ENCODE data around the gene TEKTIP1.
A peak's percentile ranks its signal among the peaks of the same experiment; 100 is the strongest.
"Not testable (repeated sequence)": the region's sequence is repeated elsewhere in the genome, so short reads cannot be mapped to it uniquely, and the experiment has no call there.

Gene TEKTIP1

DNA sequence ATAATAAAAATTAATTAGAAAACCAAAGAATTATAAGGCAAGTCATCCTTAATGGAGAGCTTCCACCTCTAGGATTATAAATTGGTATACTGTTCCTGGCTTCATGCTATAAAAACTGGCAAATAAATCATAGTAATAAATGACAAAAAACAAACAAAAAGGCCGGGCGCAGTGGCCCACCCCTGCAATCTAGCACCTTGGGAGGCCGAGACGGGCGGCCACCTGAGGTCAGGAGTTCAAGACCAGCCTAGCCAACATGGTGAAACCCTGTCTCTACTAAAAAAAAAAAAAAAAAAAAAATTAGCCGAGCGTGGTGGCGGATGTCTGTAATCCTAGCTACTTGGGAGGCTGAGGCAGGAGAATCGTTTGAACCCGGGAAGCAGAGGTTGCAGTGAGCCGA lies 31.1 kb downstream of the TEKTIP1 start:
- not testable (repeated sequence) for H4K8ac ChIP-seq (ENCODE audit: low read depth, low read length); H2BK120ac ChIP-seq (ENCODE audit: low read depth, low read length); H3K4ac ChIP-seq (ENCODE audit: low read length); H2BK15ac ChIP-seq (ENCODE audit: low read length); H2AFZ ChIP-seq (ENCODE audit: low read length); H3K4me1 ChIP-seq (ENCODE audit: control insufficient read depth in 2 of 2, insufficient read depth in 1 of 2, low read depth in 1 of 2, low read length in 2 of 2); H4K91ac ChIP-seq (ENCODE audit: low read depth, low read length, poor library complexity); H2BK5ac ChIP-seq (ENCODE audit: low read length); H3K27me3 ChIP-seq (ENCODE audit: control insufficient read depth in 3 of 3, insufficient read depth in 3 of 3, low read depth in 1 of 3, low read length in 3 of 3); DNase-seq (ENCODE audit: low spot score); H3K9ac ChIP-seq (ENCODE audit: low read depth, low read length, poor library complexity); H3K14ac ChIP-seq (ENCODE audit: low read length); H3K18ac ChIP-seq (ENCODE audit: low read length); H3K9me3 ChIP-seq (replicated peaks in 1 of 2; ENCODE audit: control insufficient read depth in 2 of 2, insufficient read depth in 1 of 2, low read depth in 1 of 2, low read length in 2 of 2); H3K27ac ChIP-seq (replicated peaks; ENCODE audit: low read length); H2AK5ac ChIP-seq (ENCODE audit: low read depth, low read length); H3K4me3 ChIP-seq (ENCODE audit: low read length in 2 of 2); H3K4me2 ChIP-seq (ENCODE audit: insufficient read depth, low read length, poor library complexity, severe bottlenecking); H3K79me1 ChIP-seq (ENCODE audit: low read depth, low read length); H3K36me3 ChIP-seq (replicated peaks in 1 of 2; ENCODE audit: control insufficient read depth in 2 of 2, insufficient read depth in 2 of 2, low read length in 2 of 2); H2BK12ac ChIP-seq (ENCODE audit: low read length); H3K23ac ChIP-seq (ENCODE audit: low read depth, low read length, poor library complexity)
- WGBS, 2 donors (ENCODE audit: extremely low coverage in 2 of 2, insufficient read length in 2 of 2, insufficient replicate concordance in 1 of 2), result no CpG with 5 or more reads among the region's 11 CpGs

DNA sequence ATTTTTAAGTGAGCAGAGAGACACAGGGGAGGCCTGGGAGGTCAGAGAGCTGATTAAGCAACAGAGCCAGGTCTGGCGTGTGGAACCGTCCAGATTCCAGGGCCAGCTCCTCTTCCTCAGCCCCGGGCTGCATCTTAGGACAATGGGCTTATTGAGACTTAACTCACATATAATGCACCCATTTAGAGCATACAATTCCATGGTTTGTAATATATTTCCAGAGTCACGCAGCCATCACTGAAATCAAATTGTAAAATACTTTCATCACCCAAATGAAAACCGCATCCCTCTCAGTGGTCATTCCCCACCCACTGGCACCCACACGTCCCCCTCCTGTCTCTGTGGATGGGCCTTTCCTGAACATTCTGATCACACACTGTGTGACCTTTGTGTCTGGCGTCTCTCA lies 31.6 kb downstream of the TEKTIP1 start:
- Histone ChIP-seq H3K9me3 (replicated peaks in 1 of 2; ENCODE audit: control insufficient read depth in 2 of 2, insufficient read depth in 1 of 2, low read depth in 1 of 2, low read length in 2 of 2) (no peaks in the 10 kb centered on the region), H2BK15ac (ENCODE audit: low read length) (no peak overlapping the region), H3K4me1 (ENCODE audit: control insufficient read depth in 2 of 2, insufficient read depth in 1 of 2, low read depth in 1 of 2, low read length in 2 of 2) (peaks cover 5 to 8% of the 10 kb centered on the region in 2 donors), H2BK5ac (ENCODE audit: low read length) (no peak overlapping the region), H2AK5ac (ENCODE audit: low read depth, low read length) (peak overlapping the region; percentile 68), H3K27ac (replicated peaks; ENCODE audit: low read length) (no peak overlapping the region), H2BK12ac (ENCODE audit: low read length) (no peak overlapping the region), H2AFZ (ENCODE audit: low read length) (no peak overlapping the region), H2BK120ac (ENCODE audit: low read depth, low read length) (no peak overlapping the region), H4K8ac (ENCODE audit: low read depth, low read length) (no peak overlapping the region), H4K91ac (ENCODE audit: low read depth, low read length, poor library complexity) (no peak overlapping the region), H3K36me3 (replicated peaks in 1 of 2; ENCODE audit: control insufficient read depth in 2 of 2, insufficient read depth in 2 of 2, low read length in 2 of 2) (peaks cover 9% of the 10 kb centered on the region in 2 donors), H3K4me3 (ENCODE audit: low read length in 2 of 2) (no peak overlapping the region), H3K9ac (ENCODE audit: low read depth, low read length, poor library complexity) (no peak overlapping the region), H3K27me3 (ENCODE audit: control insufficient read depth in 3 of 3, insufficient read depth in 3 of 3, low read depth in 1 of 3, low read length in 3 of 3) (no peaks in the 10 kb centered on the region), H3K14ac (ENCODE audit: low read length) (no peak overlapping the region), H3K4ac (ENCODE audit: low read length) (no peak overlapping the region), H3K18ac (ENCODE audit: low read length) (no peak overlapping the region), H3K4me2 (ENCODE audit: insufficient read depth, low read length, poor library complexity, severe bottlenecking) (no peak overlapping the region), H3K79me1 (ENCODE audit: low read depth, low read length) (peaks cover 3% of the 10 kb centered on the region), H3K23ac (ENCODE audit: low read depth, low read length, poor library complexity) (no peak overlapping the region)
- WGBS, 2 donors (ENCODE audit: extremely low coverage in 2 of 2, insufficient read length in 2 of 2, insufficient replicate concordance in 1 of 2), result no CpG with 5 or more reads among the region's 7 CpGs
- no peak for DNase-seq (ENCODE audit: low spot score)

GRCh38 chr19:3572132-3572854 lies 33.3 kb downstream of the TEKTIP1 start:
- H3K4me1 ChIP-seq (ENCODE audit: control insufficient read depth in 2 of 2, insufficient read depth in 1 of 2, low read depth in 1 of 2, low read length in 2 of 2), result peaks cover 5 to 17% of the 10 kb centered on the region in 2 donors
- H2AK5ac ChIP-seq (ENCODE audit: low read depth, low read length), result no peak overlapping the region
- H2BK120ac ChIP-seq (ENCODE audit: low read depth, low read length), result no peak overlapping the region
- peak; percentile 100 for DNase-seq (ENCODE audit: low spot score)
- peak overlapping the region; percentile 96 for H2AFZ ChIP-seq (ENCODE audit: low read length)
- no peak overlapping the region for H4K8ac ChIP-seq (ENCODE audit: low read depth, low read length)
- H3K9ac ChIP-seq (ENCODE audit: low read depth, low read length, poor library complexity), result no peak overlapping the region
- peak overlapping the region; percentile 42 for H3K27ac ChIP-seq (replicated peaks; ENCODE audit: low read length)
- H4K91ac ChIP-seq (ENCODE audit: low read depth, low read length, poor library complexity), result no peak overlapping the region
- H2BK5ac ChIP-seq (ENCODE audit: low read length), result no peak overlapping the region
- H3K4ac ChIP-seq (ENCODE audit: low read length), result no peak overlapping the region
- WGBS, 2 donors (ENCODE audit: extremely low coverage in 2 of 2, insufficient read length in 2 of 2, insufficient replicate concordance in 1 of 2), result no CpG with 5 or more reads among the region's 48 CpGs
- H3K23ac ChIP-seq (ENCODE audit: low read depth, low read length, poor library complexity), result no peak overlapping the region
- peak overlapping the region; percentile 70 to 94 for H3K4me3 ChIP-seq (ENCODE audit: low read length in 2 of 2)
- peak overlapping the region; percentile 58 for H3K4me2 ChIP-seq (ENCODE audit: insufficient read depth, low read length, poor library complexity, severe bottlenecking)
- H2BK15ac ChIP-seq (ENCODE audit: low read length), result no peak overlapping the region
- no peak overlapping the region for H3K14ac ChIP-seq (ENCODE audit: low read length)
- no peak overlapping the region for H2BK12ac ChIP-seq (ENCODE audit: low read length)
- peaks cover 9 to 19% of the 10 kb centered on the region in 2 donors for H3K36me3 ChIP-seq (replicated peaks in 1 of 2; ENCODE audit: control insufficient read depth in 2 of 2, insufficient read depth in 2 of 2, low read length in 2 of 2)
- H3K79me1 ChIP-seq (ENCODE audit: low read depth, low read length), result peaks cover 3% of the 10 kb centered on the region
- H3K18ac ChIP-seq (ENCODE audit: low read length), result peak overlapping the region; percentile 20
- H3K27me3 ChIP-seq (ENCODE audit: control insufficient read depth in 3 of 3, insufficient read depth in 3 of 3, low read depth in 1 of 3, low read length in 3 of 3), result peaks cover 0 to 9% (median 0%) of the 10 kb centered on the region in 3 experiments
- no peaks in the 10 kb centered on the region for H3K9me3 ChIP-seq (replicated peaks in 1 of 2; ENCODE audit: control insufficient read depth in 2 of 2, insufficient read depth in 1 of 2, low read depth in 1 of 2, low read length in 2 of 2)

- peak within 1 kb of the TSS; percentile 42 for H3K27ac ChIP-seq (replicated peaks; ENCODE audit: low read length)
- peaks cover 3% of the 10 kb centered on the region for H3K79me1 ChIP-seq (ENCODE audit: low read depth, low read length)
Measured at GRCh38 chr19:3572855-3573161, 33.8 kb downstream of the TEKTIP1 start, which contains the start of gene HMG20B. HMG20B (plus strand) TSS chr19:3572944; CDS start chr19:3573310, 366 bp downstream.

More at GRCh38 chr19:3572855-3573161, 33.8 kb downstream of the TEKTIP1 start, which contains the start of gene HMG20B:
- WGBS, 2 donors (ENCODE audit: extremely low coverage in 2 of 2, insufficient read length in 2 of 2, insufficient replicate concordance in 1 of 2), result no CpG with 5 or more reads among the region's 30 CpGs
- Histone ChIP-seq H3K27me3 (ENCODE audit: control insufficient read depth in 3 of 3, insufficient read depth in 3 of 3, low read depth in 1 of 3, low read length in 3 of 3) (peaks cover 0 to 12% (median 0%) of the 10 kb centered on the region in 3 experiments), H2AK5ac (ENCODE audit: low read depth, low read length) (peak within 1 kb of the TSS; percentile 92), H3K4me3 (ENCODE audit: low read length in 2 of 2) (peak within 1 kb of the TSS; percentile 94 to 98), H3K18ac (ENCODE audit: low read length) (peak within 1 kb of the TSS; percentile 97), H2BK15ac (ENCODE audit: low read length) (peak within 1 kb of the TSS; percentile 71), H3K9ac (ENCODE audit: low read depth, low read length, poor library complexity) (peak within 1 kb of the TSS; percentile 96), H2BK5ac (ENCODE audit: low read length) (peak within 1 kb of the TSS; percentile 93), H3K36me3 (replicated peaks in 1 of 2; ENCODE audit: control insufficient read depth in 2 of 2, insufficient read depth in 2 of 2, low read length in 2 of 2) (peaks cover 9 to 19% of the 10 kb centered on the region in 2 donors), H2AFZ (ENCODE audit: low read length) (peak within 1 kb of the TSS; percentile 96), H2BK120ac (ENCODE audit: low read depth, low read length) (no peak within 1 kb of the TSS), H4K91ac (ENCODE audit: low read depth, low read length, poor library complexity) (no peak within 1 kb of the TSS), H2BK12ac (ENCODE audit: low read length) (no peak within 1 kb of the TSS), H3K4ac (ENCODE audit: low read length) (peak within 1 kb of the TSS; percentile 37), H3K23ac (ENCODE audit: low read depth, low read length, poor library complexity) (peak within 1 kb of the TSS; percentile 65), H4K8ac (ENCODE audit: low read depth, low read length) (no peak within 1 kb of the TSS), H3K9me3 (replicated peaks in 1 of 2; ENCODE audit: control insufficient read depth in 2 of 2, insufficient read depth in 1 of 2, low read depth in 1 of 2, low read length in 2 of 2) (no peaks in the 10 kb centered on the region), H3K14ac (ENCODE audit: low read length) (peak within 1 kb of the TSS; percentile 38), H3K4me2 (ENCODE audit: insufficient read depth, low read length, poor library complexity, severe bottlenecking) (peak within 1 kb of the TSS; percentile 97), H3K4me1 (ENCODE audit: control insufficient read depth in 2 of 2, insufficient read depth in 1 of 2, low read depth in 1 of 2, low read length in 2 of 2) (peaks cover 5 to 17% of the 10 kb centered on the region in 2 donors)
- no peak for DNase-seq (ENCODE audit: low spot score)

All from neuronal stem cell (in vitro differentiated cells).